KG1 (cell line): ENCODE results near the gene MALAT1.

Experiments used
- DNase-seq: peaks from one replicate; lab custom pipeline; 2025; lab: John Stamatoyannopoulos, UW

MALAT1 gene

DNA sequence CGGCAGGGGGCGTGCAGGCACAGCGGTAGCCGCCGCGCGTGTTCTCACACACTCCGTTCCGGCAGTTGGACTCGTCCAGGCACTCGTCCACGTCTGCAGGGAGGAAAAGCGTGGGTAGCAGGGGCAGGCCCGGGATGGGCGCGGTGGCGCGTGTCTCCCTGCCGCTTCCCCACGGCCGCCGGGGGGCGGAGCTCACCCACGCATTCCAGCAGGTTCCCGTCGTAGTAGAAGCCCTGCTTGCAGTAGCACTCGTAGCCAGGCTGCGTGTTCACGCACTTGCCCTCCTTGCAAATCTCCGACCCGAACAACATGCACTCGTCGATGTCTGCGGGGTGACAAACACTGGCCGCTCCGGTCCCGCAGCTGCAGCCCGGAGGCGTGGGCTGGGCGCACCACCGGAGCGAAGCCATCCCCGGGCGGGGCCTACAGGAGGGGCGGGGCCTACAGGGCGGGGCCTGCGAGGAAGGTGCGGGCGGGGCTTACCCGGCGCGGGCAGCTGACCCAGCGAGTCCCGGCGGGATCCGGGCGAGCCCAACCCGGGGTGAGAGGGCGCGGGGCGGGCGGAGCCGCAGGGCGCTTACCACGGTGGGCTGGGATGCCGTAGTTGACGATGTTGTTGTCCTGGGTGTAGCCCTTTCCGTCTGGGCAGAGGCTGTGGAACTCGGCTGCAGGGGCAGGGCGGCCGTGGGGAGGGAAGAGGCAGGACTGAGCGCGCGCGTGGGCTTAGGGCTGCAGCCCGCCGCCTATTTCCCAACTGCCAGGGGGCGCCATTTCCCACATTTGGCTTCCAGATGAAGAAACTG is 41.6 kb downstream of the MALAT1 start:
- peak; percentile 56 for DNase-seq

DNA sequence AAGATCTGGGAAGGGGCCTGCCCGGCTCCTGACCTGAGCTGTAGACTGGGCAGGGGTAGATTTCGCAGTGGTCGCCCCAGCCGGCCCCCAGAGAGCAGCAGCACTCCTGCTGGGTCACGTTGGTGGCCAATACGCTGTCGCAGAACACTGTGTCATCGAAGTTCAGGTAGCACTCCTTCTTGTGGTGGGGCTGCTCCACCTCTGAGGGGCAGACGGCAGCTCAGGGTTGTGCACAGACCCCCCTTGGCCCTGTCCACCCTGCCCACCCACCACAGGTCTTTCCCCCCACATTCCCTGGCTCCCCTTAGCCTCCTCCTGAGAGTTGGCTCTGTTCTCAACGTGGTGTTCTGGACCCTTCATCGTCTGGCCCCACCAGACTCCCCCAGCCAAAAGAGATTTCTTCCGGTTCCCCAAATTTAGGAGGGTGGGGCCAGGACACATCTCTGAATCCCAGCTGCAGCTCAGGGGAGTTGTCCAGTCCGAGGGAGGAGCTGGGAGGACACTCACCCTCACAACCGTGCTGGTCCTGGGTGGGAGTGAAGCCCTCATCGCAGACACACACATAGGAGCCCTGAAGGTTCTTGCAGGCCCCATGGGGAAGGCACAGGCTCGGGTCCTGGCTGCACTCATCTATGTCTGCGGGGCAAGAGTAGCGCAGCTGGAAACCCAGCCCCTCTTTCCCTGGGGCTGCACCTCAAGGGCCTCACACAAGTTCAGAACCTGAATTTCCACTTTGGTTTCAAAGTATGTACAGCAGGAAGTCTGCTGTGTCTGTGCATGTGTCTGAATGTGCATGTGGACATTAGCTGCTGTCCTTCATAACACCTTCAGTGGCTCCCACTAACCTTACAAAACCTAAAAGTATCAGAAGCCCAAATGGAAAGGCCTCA is 42.5 kb downstream of the MALAT1 start:
- DNase-seq: no peak

- no peak for DNase-seq
Observed at GRCh38 chr11:65542738-65543390, 44.0 kb downstream of the MALAT1 start.

DNA sequence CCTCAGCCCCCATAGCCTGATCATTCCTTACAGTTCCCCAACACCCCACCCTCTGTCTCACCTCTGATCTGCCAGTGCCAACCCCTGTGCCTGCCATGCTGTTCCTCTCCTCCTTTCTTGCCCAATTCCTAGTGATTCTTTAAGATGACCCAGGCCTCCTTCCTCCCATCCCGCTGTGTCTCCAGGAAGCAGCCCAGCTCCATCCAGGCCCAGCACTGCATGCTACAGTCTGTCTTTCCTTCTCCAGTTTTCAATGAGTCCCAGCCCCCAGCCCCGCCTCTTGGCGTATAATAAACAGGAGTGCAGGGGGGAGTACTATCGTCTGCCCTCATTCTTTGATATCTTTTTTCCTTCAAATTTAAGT is 47.0 kb downstream of the MALAT1 start:
- no peak for DNase-seq

DNA sequence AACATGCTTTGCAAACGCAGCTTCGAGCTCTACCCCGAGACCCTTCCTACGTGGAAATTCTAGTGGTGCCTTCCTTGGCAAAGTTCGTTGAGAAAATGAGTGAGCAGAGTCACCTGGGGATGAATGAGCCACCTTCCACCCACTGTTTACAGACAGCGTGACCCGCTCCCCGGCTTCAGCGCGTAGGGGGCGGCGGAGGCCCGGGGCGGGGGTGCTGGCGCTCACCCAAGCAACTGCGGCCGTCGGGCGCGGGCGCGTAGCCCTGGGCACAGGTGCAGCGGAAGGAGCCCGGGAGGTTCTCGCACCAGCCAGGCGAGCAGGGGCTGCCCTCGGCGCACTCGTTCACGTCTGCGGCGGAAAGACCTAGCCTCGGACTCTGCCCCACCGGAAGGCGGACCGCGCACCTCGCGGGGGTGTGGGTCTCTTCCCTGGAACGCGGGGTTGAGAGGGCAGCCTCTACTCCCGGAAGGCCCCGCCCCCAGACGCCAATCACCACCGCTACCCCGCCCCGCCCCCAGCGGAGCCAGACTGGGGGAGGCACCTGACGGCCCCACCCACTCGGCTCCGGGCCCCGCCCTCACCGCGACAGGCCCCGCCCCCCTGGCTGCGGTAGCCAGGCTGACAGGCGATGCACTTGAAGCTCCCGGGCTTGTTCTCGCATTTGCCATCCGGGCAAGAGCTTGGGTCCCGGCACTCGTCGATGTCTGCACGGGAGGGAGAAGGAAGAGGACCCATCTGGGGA is 47.5 kb downstream of the MALAT1 start:
- peak; percentile 86 for DNase-seq

DNA sequence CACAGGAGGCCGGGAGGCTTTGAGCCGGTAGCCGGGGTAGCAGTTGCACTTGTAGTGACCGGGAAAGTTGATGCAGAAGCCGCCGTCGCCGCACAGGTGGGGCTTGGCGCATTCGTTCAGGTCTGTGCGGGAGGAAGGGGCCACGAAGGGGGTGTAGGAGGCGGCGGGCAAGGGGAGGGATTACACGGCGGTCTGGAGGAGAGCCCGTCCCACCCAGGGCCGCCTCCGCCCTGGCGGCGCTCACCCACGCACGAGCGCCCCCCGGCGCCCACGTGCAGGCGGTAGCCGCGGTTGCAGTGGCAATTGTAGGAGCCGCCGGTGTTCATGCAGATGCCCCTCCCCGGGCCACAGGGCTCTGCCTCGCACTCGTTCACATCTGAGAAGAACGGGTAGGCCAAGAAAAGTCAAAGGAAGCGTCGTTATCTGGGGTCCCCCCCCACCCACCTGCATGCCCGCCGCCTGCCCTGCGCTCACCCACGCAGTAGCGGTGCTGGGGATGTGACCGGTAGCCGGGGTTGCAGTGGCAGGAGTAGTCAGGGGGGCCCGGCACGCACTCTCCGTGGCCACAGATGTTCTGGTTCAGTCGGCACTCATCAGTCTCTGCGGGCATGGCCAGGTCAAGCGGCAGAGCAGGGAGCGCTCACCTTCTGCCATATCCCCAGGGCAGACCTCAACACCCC is 48.7 kb downstream of the MALAT1 start:
- DNase-seq: no peak

DNA sequence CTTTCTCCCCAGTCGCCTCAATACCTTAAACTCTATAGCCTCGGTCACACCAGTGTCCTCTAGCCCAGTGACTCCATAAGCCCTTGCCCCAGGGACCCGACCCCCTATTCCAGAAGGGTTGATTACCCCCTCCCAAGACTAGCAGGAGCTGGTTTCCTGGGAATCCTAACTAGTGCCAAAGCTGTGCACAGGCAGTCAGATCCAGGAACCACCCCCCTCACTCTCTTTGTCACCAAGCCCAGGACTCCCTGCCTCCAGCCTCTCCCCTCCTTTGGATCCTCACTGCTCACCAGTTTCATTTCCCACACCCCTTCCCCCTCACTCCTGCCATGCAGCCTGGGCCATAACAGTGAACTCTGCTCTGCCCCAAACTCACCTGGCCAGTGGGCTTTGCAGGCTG is 49.5 kb downstream of the MALAT1 start:
- DNase-seq: no peak

DNA sequence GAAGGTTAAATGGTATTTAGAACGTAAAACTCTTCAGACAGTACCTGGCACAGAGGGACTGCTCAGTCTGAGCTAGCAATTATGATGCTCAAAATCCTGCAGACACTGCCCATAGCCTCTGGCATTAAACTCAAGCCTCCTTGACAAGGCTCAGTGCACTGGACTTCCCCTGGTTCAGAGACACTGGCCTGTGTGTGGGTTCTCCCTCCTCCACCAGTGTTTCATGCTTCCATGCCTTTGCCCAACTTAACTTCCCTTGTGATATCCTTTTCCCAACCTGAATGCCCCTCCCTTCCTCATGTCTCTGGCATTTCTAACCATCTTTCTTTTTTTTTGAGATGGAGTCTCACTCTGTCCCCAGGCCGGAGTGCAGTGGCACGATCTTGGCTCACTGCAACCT is 50.3 kb downstream of the MALAT1 start:
- no peak for DNase-seq

DNA sequence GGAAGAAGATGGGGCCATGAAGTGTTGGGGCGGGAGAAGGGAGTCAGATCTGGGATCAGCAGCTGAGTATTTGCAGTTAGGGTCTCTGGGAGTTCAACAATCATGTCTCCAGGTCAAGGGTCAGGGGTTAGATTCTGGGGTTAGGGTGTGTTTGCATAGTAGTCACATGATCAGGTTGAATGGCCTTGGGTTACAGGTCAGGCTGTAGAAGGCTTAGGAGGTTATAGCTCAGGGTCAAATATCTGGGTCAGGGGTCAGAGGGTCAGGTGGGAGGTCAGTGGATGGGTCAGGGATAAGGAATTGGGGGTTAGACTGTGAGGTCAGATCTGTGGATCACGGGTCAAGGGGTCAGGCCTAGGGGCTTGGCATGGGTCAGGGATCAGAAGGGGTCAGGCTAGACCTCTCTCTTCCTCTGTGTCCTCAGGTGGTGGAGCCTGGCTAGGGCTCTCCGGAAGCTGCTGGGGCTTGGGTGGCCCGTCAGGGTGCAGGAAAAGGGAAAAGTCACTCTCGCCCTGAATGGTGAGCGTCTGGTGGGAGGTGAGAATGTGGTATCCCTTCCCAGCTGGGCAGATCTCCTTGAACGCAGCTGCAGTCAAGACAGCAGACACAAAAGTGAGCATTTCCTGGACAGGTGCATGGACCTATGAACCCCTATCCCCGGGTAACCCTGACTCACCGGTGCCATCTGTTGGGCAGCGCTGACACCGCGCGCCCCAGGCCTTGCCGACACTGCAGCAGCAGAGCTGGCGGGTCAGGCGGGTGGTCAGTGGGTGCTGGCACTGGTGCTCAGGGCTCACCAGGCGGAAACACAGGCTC is 52.9 kb downstream of the MALAT1 start:
- DNase-seq: no peak

DNA sequence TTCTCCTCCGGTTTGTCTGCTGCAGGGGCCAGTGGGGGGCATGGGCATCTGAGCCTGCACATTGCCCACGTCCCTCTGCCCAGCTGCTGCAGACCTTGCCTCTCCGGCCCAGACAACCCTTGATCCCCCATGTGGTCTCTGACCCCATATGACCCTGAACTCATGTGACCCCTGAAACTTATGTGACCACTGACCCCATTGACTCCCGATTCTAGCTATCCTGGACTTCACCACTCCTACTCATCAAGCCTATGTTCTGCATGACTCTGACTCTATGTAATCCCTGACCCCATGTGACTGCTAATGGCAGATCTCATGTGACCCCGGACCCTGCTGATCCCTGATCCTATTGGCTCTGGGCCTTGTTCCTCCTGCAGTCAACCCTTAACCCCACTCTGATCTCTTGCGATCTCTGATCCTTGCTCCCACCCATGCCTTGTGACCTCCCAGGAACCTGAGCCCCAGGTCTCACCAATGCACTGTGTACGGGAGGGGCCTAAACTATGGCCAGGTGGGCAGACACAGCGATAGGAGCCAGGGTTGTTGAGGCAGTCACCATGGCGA is 53.6 kb downstream of the MALAT1 start:
- no peak for DNase-seq

DNA sequence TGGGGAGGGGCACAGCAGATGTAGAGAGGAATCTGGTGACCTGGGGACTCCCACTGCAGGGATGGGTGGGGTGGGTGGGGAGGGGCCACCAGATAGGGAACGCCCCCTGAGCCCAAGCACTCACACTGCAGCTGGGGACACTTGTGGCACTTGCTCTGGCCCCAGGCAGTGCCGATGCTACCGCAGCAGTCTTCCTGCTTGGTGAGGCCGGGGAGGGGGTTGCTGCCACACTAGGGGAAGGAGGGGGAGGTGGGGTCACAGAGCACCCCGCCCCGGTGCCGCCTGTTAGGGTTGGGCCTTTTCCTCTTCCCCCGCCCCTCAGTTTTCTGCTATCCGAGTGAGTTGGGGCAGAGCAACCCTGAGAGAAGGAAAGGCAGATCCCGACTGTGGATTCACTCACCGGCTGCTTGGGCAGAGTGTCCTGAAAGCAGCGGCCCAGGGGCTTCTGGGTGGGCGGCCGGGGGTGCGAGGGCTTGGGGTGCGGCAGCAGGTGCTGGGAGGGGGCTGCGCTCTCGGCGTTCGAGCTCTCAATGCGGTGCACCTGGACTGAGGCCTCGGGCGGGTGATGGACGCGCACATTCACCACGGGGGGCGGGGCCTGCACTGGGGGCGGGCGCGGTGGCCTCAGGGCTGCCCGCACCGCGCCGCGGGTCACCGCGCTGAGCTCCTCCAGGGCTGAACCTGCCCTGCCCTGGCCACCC is 54.6 kb downstream of the MALAT1 start:
- no peak for DNase-seq

- DNase-seq: no peak
Observed at GRCh38 chr11:65554057-65554818, 55.4 kb downstream of the MALAT1 start.

DNA sequence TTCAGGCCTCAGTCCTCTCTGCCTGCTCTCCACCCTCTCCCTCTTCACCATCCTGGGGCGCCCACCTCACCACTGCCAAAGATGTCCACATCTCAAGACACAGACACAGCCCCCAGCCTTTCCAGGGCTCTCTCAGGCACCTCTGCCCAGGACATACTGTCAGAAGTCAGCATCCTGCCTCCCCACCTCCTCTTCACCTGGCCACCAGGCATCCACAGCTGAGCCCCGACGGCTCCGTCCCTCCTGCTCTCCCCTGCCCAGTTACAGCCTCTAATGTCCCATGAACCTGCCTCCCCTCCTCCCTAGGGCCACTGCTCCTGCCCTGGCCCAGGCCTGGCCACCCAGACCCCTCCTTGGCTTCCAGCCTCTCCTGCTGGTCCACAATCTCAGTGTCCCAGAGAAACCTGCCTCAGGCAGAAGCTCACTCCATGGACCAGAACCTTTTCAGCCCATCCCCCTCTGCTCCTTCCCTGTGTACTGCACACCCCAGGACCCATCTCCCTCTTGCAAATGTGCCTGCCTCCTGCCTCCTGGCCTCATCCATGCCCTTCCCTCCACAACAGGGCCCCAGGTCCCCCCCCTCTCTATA is 56.1 kb downstream of the MALAT1 start:
- DNase-seq: no peak

DNA sequence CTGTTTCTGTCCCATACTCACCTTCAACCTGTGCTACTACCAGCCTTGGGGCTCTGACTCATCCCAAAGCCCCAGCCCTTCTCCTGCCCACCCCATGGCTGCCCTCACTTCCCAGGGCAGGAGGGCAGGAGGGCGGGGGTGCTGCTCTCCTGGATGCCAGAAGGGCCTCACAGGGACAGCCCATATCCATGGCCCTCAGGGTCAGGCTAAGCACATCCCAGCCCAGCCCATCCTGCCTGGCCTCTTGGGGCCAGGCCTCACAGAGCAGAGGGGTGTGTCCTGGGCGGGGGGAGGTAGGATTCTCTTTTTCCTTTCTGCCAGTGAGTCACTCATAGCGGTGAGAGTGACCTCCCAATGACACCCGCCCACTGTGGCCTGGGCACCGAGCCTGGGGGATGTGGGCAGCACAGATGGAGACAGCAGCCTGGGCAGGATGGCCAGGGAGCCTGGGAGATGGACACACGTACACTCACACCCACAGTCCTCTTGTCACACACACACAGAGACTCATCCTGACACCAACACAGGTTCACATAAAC is 56.9 kb downstream of the MALAT1 start:
- DNase-seq: no peak
